Breast epithelium (tissue), 4 donors: ENCODE data around the gene CTSO. TPM values are rescaled to one million over a fixed set of nuclear protein-coding genes. Genes with fewer than 3 reads are reported as not detected.

Experiments used
- DNase-seq, 2 donors: peaks; one replicate each; pipeline ENCODE4 v3.0.0-alpha.2; 2019; ENCODE audit warnings: low spot score in 2 of 2
- H3K27ac ChIP-seq, 2 donors: fragments of 200-600 bp; sonication (generic) in 1 of 2; one replicate each; pipeline ENCODE4 v1.5.1; 2016 to 2019; ENCODE audit warnings: mild to moderate bottlenecking in 1 of 2
- H3K27me3 ChIP-seq, 2 donors: fragments of 200-600 bp; sonication (generic) in 1 of 2; one replicate each; pipeline versions ENCODE4 v1.5.1 to v1.6.0; 2017 to 2019; ENCODE audit warnings: control low read depth in 1 of 2, mild to moderate bottlenecking in 1 of 2
- H3K36me3 ChIP-seq: fragments of 200-600 bp; one replicate; pipeline ENCODE4 v1.5.1; 2019
- H3K4me1 ChIP-seq, 2 donors: fragments of 200-600 bp; sonication (generic); one replicate each; pipeline ENCODE4 v1.5.1; 2016 to 2019; ENCODE audit warnings: control low read depth in 1 of 2
- H3K4me3 ChIP-seq, 3 donors: fragments of 200-600 bp; sonication (generic); 1 replicate in 2 of 3; 2 replicates in 1 of 3; pipeline ENCODE4 v1.5.1; 2016 to 2019; ENCODE audit warnings: mild to moderate bottlenecking in 3 of 3, moderate library complexity in 2 of 3
- H3K9me3 ChIP-seq, 2 donors: fragments of 200-600 bp; sonication (generic) in 1 of 2; one replicate each; pipeline ENCODE4 v1.5.1; 2016 to 2019; ENCODE audit warnings: control low read depth in 1 of 2
- POLR2A ChIP-seq: fragments of 450-650 bp; IDR thresholded peaks from one replicate; pipeline ENCODE4 v1.6.1; 2016; ENCODE audit warnings: antibody characterized with exemption, mild to moderate bottlenecking, moderate library complexity
- POLR2AphosphoS5 ChIP-seq, 3 donors: sonication (generic); formaldehyde crosslinking; IDR thresholded peaks; one replicate each; pipeline ENCODE4 v1.6.1; 2017; ENCODE audit warnings: antibody characterized with exemption in 3 of 3
- intact Hi-C: fragments of 100-400 bp; cut with DNase I; formaldehyde crosslinking; loops from one replicate; pipeline ENCODE4 v1.15.1; 2023; ENCODE audit warnings: low total_unique reads
- total RNA-seq, 3 donors: library from RNA; depleted of rRNA; stranded (reverse); fragments of >200 nt; gene quantifications; one replicate each; pipeline ENCODE4 v1.1.0, GENCODE V29; 2016
- TF ChIP-seq, protein P1 (sequence below), 3 donors: fragments of 450-650 bp; IDR thresholded peaks; one replicate each; pipeline ENCODE4 v1.5.1; 2016 to 2017; ENCODE audit warnings: antibody characterized with exemption in 3 of 3, mild to moderate bottlenecking in 3 of 3, moderate library complexity in 3 of 3

Gene CTSO
- total RNA-seq, 3 donors from 2014 or later = 19.4 to 37.5 (median 20.0) TPM

- H3K27ac ChIP-seq = no peak overlapping the region
- no peak for TF ChIP-seq POLR2AphosphoS5 (IDR thresholded peaks at IDR 0.05)
- TF ChIP-seq POLR2A = no peak
- TF ChIP-seq, protein P1, sequence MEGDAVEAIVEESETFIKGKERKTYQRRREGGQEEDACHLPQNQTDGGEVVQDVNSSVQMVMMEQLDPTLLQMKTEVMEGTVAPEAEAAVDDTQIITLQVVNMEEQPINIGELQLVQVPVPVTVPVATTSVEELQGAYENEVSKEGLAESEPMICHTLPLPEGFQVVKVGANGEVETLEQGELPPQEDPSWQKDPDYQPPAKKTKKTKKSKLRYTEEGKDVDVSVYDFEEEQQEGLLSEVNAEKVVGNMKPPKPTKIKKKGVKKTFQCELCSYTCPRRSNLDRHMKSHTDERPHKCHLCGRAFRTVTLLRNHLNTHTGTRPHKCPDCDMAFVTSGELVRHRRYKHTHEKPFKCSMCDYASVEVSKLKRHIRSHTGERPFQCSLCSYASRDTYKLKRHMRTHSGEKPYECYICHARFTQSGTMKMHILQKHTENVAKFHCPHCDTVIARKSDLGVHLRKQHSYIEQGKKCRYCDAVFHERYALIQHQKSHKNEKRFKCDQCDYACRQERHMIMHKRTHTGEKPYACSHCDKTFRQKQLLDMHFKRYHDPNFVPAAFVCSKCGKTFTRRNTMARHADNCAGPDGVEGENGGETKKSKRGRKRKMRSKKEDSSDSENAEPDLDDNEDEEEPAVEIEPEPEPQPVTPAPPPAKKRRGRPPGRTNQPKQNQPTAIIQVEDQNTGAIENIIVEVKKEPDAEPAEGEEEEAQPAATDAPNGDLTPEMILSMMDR (IDR thresholded peaks at IDR 0.05) = no peak
- no peak for DNase-seq
- intact Hi-C loops = loop anchor here (5.0 kb wide), 1 partner anchor 172 kb away; no protein-coding TSS in a partner anchor
- no peaks in the 10 kb centered on the region for H3K4me1 ChIP-seq
- H3K9me3 ChIP-seq = no peaks in the 10 kb centered on the region
- H3K4me3 ChIP-seq = no peak overlapping the region
- no peaks in the 10 kb centered on the region for H3K27me3 ChIP-seq
- H3K36me3 ChIP-seq = peaks cover 4% of the 10 kb centered on the region
Observed at GRCh38 chr4:155929833-155930232, 23.8 kb downstream of the CTSO start.

- H3K36me3 ChIP-seq = peaks cover 4% of the 10 kb centered on the region
- H3K4me3 ChIP-seq = no peak overlapping the region
- intact Hi-C loops = loop anchor here (5.0 kb wide), 1 partner anchor 178 kb away; no protein-coding TSS in a partner anchor
Observed at GRCh38 chr4:155924637-155925036, 29.0 kb downstream of the CTSO start.

GRCh38 chr4:155921597-155921996 is 32.1 kb downstream of the CTSO start:
- Histone ChIP-seq H3K4me1 (no peaks in the 10 kb centered on the region), H3K4me3 (no peak overlapping the region), H3K27ac (no peak overlapping the region), H3K9me3 (no peaks in the 10 kb centered on the region), H3K36me3 (no peaks in the 10 kb centered on the region), H3K27me3 (no peaks in the 10 kb centered on the region)
- no peak for DNase-seq
- intact Hi-C loops = no loop called here
- no peak for TF ChIP-seq POLR2AphosphoS5 (IDR thresholded peaks at IDR 0.05)
- TF ChIP-seq, protein P1 (IDR thresholded peaks at IDR 0.05) = no peak
- TF ChIP-seq POLR2A = no peak

More at GRCh38 chr4:155924637-155925036, 29.0 kb downstream of the CTSO start:
- no peak for DNase-seq
- H3K4me1 ChIP-seq = no peaks in the 10 kb centered on the region
- H3K9me3 ChIP-seq = no peaks in the 10 kb centered on the region
- no peaks in the 10 kb centered on the region for H3K27me3 ChIP-seq
- H3K27ac ChIP-seq = no peak overlapping the region
- TF ChIP-seq POLR2A (no peak), POLR2AphosphoS5 (IDR thresholded peaks at IDR 0.05) (no peak)
- TF ChIP-seq, protein P1 (IDR thresholded peaks at IDR 0.05) = no peak

GRCh38 chr4:155914782-155915181 is 38.9 kb downstream of the CTSO start:
- intact Hi-C loops = no loop called here
- H3K36me3 ChIP-seq = no peaks in the 10 kb centered on the region
- H3K27ac ChIP-seq = no peak overlapping the region
- TF ChIP-seq POLR2AphosphoS5 (IDR thresholded peaks at IDR 0.05) (no peak), POLR2A (no peak)
- TF ChIP-seq, protein P1 (IDR thresholded peaks at IDR 0.05) = no peak
- H3K4me1 ChIP-seq = no peaks in the 10 kb centered on the region
- H3K27me3 ChIP-seq = no peaks in the 10 kb centered on the region
- DNase-seq = no peak
- no peaks in the 10 kb centered on the region for H3K9me3 ChIP-seq
- no peak overlapping the region for H3K4me3 ChIP-seq

- DNase-seq = no peak
- Histone ChIP-seq H3K9me3 (no peaks in the 10 kb centered on the region), H3K27me3 (no peaks in the 10 kb centered on the region), H3K4me1 (no peaks in the 10 kb centered on the region), H3K4me3 (no peak overlapping the region), H3K36me3 (no peaks in the 10 kb centered on the region), H3K27ac (no peak overlapping the region)
- intact Hi-C loops = no loop called here
- TF ChIP-seq, protein P1 (IDR thresholded peaks at IDR 0.05) = no peak
- no peak for TF ChIP-seq POLR2A
- TF ChIP-seq POLR2AphosphoS5 (IDR thresholded peaks at IDR 0.05) = no peak
Observed at GRCh38 chr4:155911905-155912304, 41.8 kb downstream of the CTSO start.
